GM12892 (cell line): ENCODE data around the gene XRCC3.

Experiments used
- DNase-seq: peaks from one replicate; pipeline ENCODE4 v3.0.0; 2011; ENCODE audit not compliant: insufficient read length
- FAIRE-seq: peaks from 2 replicates; lab custom pipeline; 2011; peaks lifted over from hg19 to GRCh38; lab: Jason Lieb, UNC
- POLR2A ChIP-seq: IDR thresholded peaks from 2 replicates; pipeline ENCODE4 v1.6.1; 2011; ENCODE audit warnings: low read depth, low read length, control low read depth
- POLR2AphosphoS5 ChIP-seq: IDR thresholded peaks from 2 replicates; pipeline ENCODE4 v1.6.1; 2011; ENCODE audit warnings: low read depth, low read length, control low read depth
- TAF1 ChIP-seq: IDR thresholded peaks from 2 replicates; pipeline ENCODE4 v1.6.1; 2011; ENCODE audit warnings: low read depth, mild to moderate bottlenecking, control low read depth, low read length, borderline replicate concordance

Gene XRCC3

DNA sequence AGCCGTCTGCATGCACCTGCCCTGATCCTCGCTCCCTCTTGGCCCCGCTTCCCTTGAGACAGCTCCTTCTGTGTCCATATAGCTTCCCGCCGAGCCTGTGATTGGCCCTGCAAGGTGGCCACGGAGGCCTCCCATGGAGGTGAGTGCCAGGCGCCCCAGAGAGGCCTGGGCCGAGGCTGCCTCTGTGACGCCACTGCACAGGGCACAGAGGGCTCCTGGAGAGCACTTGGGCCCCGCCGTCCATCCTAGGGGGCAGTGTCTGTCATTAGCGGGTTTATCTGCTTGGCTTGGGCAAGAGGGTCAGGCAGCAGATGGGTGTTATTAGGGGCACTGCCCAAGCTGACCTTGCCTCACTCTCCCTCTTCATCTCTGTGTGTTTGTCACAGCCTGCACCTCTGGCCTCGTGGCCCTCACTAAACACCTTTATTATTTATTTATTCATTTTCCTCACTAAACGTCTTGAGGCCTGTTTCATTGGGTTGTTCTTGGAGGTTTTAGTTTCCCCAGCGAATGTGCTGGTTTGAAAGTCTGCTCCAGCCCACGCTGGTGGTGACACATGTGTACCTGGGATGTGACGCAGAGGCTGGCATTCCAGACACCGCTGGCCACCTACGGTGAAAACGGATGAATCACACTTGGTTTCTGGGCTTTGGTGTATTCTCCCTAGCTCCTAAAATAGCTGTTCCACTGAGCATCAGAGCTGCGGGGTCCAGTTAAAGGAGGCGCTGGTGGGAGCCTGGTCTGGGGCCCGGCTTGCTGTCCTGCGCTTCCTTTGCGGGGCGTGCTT, 6.3 kb upstream of the XRCC3 start:
- no peak for FAIRE-seq
- DNase-seq: no peak
- no peak for TF ChIP-seq POLR2A
- TF ChIP-seq TAF1: no peak
- no peak for TF ChIP-seq POLR2AphosphoS5

DNA sequence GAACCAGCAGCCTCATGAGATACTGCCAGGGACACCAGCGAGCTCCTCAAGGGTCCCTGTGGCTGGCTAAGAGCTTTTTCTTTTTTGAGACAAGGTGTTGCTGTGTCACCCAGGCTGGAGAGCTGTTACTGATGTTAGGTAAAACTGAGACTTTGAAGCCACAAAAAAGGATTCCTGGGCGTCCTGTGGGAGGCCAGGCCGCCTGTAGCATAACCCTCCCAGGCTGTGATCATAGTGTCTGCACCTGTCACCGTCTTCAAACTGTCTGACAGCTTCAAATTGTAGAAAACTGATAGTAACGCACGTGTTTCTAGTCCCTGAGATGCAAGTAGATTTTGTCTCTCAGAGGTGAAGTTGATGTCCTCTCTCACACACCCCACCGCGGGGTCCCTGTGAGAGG, 4.5 kb upstream of the XRCC3 start:
- no peak for FAIRE-seq
- TF ChIP-seq TAF1 (no peak), POLR2A (no peak), POLR2AphosphoS5 (no peak)
- DNase-seq: no peak

DNA sequence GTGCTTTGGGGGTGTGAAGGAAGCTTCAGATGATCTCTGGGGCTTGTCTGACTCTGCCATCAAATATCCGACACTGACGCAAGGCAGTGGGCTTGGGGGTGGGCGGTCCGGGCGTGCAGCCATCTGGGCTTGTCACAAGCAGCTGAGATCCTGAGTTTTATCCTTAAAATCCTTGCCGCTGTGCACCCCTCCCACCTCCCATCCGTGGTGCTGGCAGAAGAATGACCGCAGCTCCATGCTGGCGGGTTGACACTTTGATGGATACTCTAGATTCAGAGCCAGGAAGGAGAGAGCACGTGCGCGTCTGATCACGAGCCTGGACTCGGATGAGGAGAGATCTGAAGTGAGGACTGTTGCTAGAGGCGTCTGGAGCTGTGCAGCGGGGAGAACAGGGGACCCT, 3.3 kb upstream of the XRCC3 start:
- TF ChIP-seq POLR2AphosphoS5 (no peak), TAF1 (no peak), POLR2A (no peak)
- FAIRE-seq (no peak), DNase-seq (no peak)

DNA sequence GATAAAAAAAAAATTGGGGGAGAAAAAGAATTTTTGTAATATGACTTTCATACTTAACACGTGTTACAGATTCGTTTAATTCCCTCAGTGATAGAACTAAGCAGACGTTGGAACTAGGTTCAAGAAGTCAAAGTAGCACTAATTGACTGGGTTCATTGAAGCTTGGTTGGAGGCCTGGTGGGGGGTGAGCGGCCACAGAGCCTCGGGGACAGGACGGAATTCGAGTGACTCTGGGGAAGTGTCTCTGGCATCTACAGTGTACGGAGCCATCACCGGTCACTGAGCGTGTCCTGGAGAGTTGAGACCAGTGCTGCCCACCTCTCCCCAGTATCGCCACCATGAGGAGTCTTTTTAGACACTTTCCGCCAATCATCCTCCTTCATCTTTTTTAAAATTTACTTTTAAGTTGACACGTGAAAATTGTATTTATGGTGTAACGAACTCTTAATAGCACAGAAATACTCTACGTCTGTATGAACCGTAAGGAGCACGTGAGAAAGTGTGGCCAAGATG, 1.7 kb upstream of the XRCC3 start:
- DNase-seq (no peak), FAIRE-seq (no peak)
- TF ChIP-seq POLR2A (no peak), TAF1 (no peak), POLR2AphosphoS5 (no peak)

DNA sequence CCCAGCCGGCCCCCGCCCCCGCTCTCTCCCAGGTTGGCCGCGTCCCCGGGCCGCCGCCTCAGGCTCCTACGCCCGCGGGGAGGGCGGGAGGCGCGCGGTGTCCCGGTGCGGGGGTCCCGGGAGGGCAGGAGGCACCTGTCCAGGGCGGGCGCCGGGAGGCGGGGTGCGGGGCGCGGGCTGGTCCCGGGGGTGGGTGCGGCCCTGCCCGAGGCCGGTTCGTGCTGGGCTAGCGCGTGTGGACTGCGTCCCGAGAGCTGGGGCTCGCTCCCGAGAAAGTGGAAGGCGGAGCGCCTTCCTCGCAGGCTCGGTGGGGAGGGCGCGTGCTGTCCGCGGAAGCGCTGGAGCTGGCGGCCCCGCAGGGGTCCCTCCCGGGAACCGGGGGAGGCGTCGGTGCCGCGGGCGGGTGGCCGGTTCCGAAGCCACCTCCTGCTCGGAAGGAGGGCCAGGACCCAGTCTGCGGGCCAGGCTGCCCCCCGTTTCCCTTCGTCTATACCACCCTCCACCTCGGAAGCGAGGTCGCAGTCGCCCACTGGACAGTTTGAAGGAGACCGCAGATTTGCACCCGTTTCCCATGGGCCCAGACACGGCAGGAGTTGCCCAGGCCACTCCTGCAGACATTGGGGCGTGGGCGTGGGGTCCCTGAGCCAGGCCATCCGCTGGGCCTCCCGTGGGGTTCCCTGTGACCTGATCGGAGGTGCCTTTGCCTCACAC, 995 bp upstream of the XRCC3 start:
- no peak for TF ChIP-seq POLR2AphosphoS5
- no peak for TF ChIP-seq POLR2A
- TF ChIP-seq TAF1: no peak
- peak; percentile 21 for FAIRE-seq
- DNase-seq: peak; percentile 60

DNA sequence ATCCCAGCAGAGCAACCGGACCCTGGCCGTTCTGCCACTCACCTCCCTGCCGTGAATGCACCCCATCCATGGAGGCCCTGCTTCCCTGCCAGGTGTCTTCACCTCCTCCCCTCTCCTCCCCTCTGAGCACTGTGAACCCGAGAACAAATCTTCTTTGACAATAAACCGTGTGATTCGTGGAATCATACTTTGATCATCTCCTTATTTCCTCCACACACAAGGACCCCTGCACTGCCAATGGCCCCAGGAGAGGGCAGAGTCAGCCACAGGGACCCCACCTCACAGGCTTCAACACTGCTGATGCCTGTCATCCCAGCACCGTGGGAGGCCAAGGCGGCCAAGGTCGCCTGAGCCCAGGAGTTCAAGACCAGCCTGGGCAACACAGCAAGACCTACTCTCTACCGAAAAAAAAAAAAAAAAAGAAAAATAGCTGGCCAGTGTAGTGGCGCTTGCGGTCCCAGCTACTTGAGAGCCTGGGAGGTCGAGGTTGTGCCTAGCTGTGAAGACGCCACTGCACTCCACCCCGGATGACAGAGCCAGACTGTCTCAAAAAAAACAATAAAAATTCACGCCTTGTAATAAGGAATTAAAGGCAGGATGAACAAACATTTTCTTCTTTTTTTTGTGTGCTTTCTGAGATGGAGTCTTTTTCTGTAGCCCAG, 1.1 kb downstream of the XRCC3 start:
- TF ChIP-seq POLR2AphosphoS5 (no peak), POLR2A (no peak)
- DNase-seq (no peak), FAIRE-seq (no peak)

DNA sequence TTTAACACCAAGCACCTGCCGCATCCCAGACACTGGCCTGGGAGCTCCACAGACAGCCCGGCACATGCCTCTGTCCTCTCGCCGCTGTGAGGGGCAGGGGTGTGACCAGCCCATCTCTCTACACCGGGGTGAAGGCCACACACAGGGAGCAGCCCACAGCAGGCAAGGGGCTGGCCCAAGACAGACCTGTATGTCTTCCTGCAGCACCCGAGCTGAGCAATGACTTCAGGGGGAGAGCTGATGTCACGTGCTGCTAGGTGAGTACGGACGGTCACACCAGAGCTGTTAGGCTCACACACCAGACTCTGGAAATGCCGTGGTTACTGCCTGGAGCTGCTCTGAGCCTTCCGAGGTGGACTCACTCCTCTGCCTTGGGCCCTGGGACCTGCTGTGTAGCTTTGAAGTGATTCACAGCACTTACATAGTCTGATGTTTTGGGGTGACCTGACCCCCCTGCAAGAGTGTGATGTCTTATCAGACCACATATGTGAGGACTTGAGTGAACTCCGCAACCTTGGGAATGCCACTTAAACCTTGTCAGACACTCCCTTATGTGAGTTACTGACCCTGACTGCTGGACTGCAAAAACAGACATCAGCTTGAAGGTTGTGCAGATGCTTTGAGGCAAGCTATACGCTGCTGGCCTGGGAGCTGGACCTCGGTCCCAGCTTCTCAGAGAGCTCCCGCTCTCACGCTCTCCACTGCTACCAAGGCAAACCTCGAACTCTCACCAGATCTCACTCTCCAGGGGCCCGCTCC, 1.8 kb downstream of the XRCC3 start:
- FAIRE-seq (peak; percentile 73), DNase-seq (no peak)
- TF ChIP-seq POLR2AphosphoS5: no peak
- no peak; the same call in 1 of the 2 replicates for TF ChIP-seq POLR2A
- TF ChIP-seq TAF1: no peak

DNA sequence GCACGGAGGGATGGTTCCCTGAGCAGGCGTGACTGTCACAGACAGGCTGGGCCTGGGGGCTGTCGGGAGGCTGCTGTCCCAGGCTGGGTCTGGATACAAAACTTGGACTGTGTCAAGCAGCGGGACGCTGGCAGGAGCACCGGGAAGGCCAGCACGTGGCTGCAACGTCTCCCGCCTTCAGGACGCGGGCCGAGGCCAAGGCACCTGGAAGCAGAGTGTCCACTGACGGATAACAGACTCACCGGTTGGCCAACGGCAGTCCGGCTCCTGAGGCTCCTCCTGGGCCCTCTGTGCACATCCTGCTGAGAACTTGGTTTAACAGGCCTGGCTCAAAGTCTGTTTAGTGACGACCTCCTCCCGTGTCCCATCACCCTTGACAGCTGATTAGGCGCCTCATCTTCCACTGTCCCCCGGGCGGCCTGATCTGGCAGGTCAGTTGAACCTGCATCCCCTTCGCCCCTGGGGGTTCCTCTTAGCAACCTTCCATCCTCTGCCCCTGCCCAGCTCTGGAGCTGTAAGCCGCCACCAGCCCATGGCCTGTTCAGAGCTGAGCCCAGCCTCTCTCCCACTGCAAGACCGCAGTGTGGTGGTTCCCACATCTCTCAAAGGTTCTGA, 2.5 kb downstream of the XRCC3 start:
- TF ChIP-seq TAF1 (no peak), POLR2A (no peak), POLR2AphosphoS5 (no peak)
- DNase-seq (no peak), FAIRE-seq (no peak)

DNA sequence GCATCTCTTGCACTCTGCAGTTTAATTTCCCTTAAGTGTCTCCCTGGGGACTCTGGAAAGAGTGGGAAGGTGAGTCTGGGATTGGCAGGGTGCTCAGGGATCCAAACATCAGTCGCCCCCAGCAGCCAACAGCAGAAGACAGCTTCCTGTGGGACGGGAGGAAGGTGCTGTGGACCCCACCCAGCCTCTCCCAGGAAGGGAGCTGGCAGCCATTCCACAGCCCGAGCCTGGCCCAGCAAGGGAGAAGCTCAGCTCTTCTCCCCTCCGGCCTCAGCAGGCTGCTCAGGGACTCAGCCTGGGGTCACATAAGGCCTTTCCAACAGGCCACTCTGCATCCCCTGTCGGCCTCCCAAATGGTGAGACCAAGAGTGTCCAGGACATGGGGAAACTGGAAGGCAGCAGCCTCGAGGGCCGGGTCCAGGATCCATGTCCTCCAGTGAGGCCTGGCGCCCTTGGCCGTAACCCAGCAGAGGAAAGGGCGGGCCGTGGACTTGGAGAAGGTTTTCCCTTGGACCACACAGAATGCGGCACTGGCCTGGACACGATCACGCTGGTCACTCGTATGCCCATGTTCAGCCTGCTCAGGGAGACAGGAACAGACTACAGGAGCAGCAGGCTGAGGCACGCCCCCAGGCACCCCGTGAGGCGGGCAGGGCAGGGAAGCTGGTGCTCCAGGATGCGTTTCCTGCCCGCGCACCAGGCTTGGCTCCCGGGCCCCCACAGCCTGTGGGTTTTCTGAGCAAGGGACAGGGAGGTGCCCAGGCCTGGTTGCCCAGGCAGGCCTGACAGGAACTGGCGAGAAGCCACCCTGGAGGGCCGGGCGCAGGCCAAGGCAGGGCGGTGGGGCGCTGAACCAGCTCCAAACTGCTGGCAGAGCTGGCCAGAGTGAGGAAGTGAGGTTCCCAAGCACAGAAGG, 3.5 kb downstream of the XRCC3 start:
- TF ChIP-seq TAF1 (no peak), POLR2AphosphoS5 (no peak)

DNA sequence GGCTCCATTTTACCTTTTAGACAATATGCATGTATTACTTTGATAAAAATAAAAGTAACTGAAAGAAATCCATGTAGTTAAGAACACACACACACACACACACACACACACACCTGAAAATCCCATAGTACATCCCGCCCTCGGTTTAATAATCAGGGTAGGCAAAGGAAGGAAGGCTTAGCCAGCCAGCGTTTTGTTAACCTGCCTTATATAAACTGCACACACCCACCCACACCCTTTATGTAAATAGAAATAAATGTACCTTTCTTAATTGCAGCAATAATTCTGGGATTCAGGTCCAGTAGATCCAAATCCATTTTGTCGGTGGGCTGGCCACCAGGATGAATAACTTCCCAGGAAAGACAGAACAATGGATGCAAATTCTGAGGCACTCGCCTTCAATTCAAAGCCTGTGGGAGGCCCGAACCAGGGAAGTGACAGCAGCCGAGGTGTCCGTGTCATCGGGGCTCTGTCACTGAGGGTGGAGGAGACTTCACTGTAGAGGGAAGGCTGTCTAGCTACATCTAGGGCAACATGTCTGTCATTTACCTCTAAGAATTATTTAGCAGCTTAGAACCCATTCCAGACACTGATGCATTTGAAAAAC, 4.4 kb downstream of the XRCC3 start:
- no peak for FAIRE-seq
- no peak for TF ChIP-seq POLR2A
- TF ChIP-seq TAF1: no peak
- TF ChIP-seq POLR2AphosphoS5: no peak
- DNase-seq: no peak

More for the DNA sequence above, 3.5 kb downstream of the XRCC3 start:
- DNase-seq (no peak), FAIRE-seq (no peak)
